CD14-positive monocyte (primary cell): ENCODE results near the gene CBX1. TPM values are rescaled to one million over a fixed set of nuclear protein-coding genes. Genes with fewer than 3 reads are reported as not detected.

ENCODE experiments used
- DNase-seq, 3 donors: peaks; one replicate each; pipeline ENCODE4 v3.0.0-alpha.2; 2011 to 2022
- H2AFZ ChIP-seq: 2 replicates; pipeline ENCODE4 v1.6.0; 2012; ENCODE audit warnings: mild to moderate bottlenecking, low read depth, low read length, inconsistent platforms; ENCODE audit not compliant: insufficient read depth, poor library complexity, severe bottlenecking
- H3K27ac ChIP-seq, 2 donors: 1 replicate in 1 of 2; 2 replicates in 1 of 2; pipeline ENCODE4 v1.5.1; 2012 to 2013; ENCODE audit warnings: low read length in 2 of 2, control low read depth in 1 of 2, inconsistent platforms in 1 of 2, low read depth in 1 of 2, mild to moderate bottlenecking in 1 of 2
- H3K27me3 ChIP-seq, 2 donors: one replicate each; pipeline versions ENCODE4 v1.6.0 to v1.6.1; 2011 to 2013; ENCODE audit warnings: low read length in 2 of 2; ENCODE audit not compliant: control insufficient read depth in 2 of 2, insufficient read depth in 2 of 2
- H3K36me3 ChIP-seq, 2 donors: replicated peaks in 1 of 2; 1 replicate in 1 of 2; 2 replicates in 1 of 2; pipeline versions ENCODE4 v1.5.1 to v1.6.1; 2012 to 2013; ENCODE audit warnings: low read length in 2 of 2, control low read depth in 1 of 2, inconsistent platforms in 1 of 2, mild to moderate bottlenecking in 1 of 2; ENCODE audit not compliant: insufficient read depth in 2 of 2, control insufficient read depth in 1 of 2
- H3K4me1 ChIP-seq, 2 donors: 1 replicate in 1 of 2; 2 replicates in 1 of 2; pipeline versions ENCODE4 v1.5.1 to v1.6.1; 2012 to 2013; ENCODE audit warnings: low read length in 2 of 2, control low read depth in 1 of 2, inconsistent platforms in 1 of 2, mild to moderate bottlenecking in 1 of 2, moderate library complexity in 1 of 2; ENCODE audit not compliant: insufficient read depth in 2 of 2, control insufficient read depth in 1 of 2
- H3K4me2 ChIP-seq: replicated peaks from 2 replicates; pipeline ENCODE3; 2012; ENCODE audit warnings: low read length, moderate library complexity, mild to moderate bottlenecking; ENCODE audit not compliant: poor library complexity, severe bottlenecking; ENCODE audit errors: extremely low read depth
- H3K4me3 ChIP-seq, 3 experiments: fragments of 200-600 bp in 1 of 3; sonication (generic) in 1 of 3; replicated peaks in 1 of 3; 1 replicate in 2 of 3; 2 replicates in 1 of 3; pipeline ENCODE4 v1.5.1; 2011 to 2013; ENCODE audit warnings: low read length in 3 of 3, mild to moderate bottlenecking in 3 of 3, control low read depth in 2 of 3, low read depth in 2 of 3, inconsistent platforms in 1 of 3, moderate library complexity in 1 of 3
- H3K79me2 ChIP-seq: 2 replicates; pipeline ENCODE4 v1.6.0; 2012; ENCODE audit warnings: mild to moderate bottlenecking, control low read depth, inconsistent platforms, low read length, moderate library complexity; ENCODE audit not compliant: insufficient read depth
- H3K9ac ChIP-seq: 2 replicates; pipeline ENCODE4 v1.6.0; 2017; ENCODE audit warnings: low read length, mild to moderate bottlenecking; ENCODE audit not compliant: insufficient read depth, poor library complexity, severe bottlenecking
- H3K9me3 ChIP-seq, 2 donors: replicated peaks in 1 of 2; 1 replicate in 1 of 2; 2 replicates in 1 of 2; pipeline versions ENCODE4 v1.5.1 to v1.6.1; 2012 to 2013; ENCODE audit warnings: low read length in 2 of 2, control low read depth in 1 of 2; ENCODE audit not compliant: control insufficient read depth in 1 of 2, insufficient read depth in 1 of 2
- H4K20me1 ChIP-seq: 2 replicates; pipeline ENCODE4 v1.6.0; 2012; ENCODE audit warnings: mild to moderate bottlenecking, low read length, control low read depth, moderate library complexity; ENCODE audit not compliant: insufficient read depth
- H3K27ac Mint-ChIP-seq, 7 donors: one replicate each; pipeline ENCODE4 v1.8.0; 2020; ENCODE audit warnings: mild to moderate bottlenecking in 7 of 7, mixed read lengths in 7 of 7, moderate library complexity in 6 of 7, inconsistent platforms in 2 of 7
- H3K27me3 Mint-ChIP-seq, 3 donors: one replicate each; pipeline ENCODE4 v1.8.0; 2021 to 2022; ENCODE audit warnings: low read depth in 3 of 3, mild to moderate bottlenecking in 3 of 3, mixed read lengths in 3 of 3, moderate library complexity in 3 of 3, inconsistent platforms in 1 of 3
- H3K36me3 Mint-ChIP-seq, 2 donors: one replicate each; pipeline ENCODE4 v1.8.0; 2020; ENCODE audit warnings: mixed read lengths in 2 of 2, inconsistent platforms in 1 of 2, mild to moderate bottlenecking in 1 of 2
- H3K4me1 Mint-ChIP-seq: one replicate; pipeline ENCODE4 v1.8.0; 2020; ENCODE audit warnings: mild to moderate bottlenecking, mixed read lengths
- H3K4me3 Mint-ChIP-seq, 2 donors: one replicate each; pipeline ENCODE4 v1.8.0; 2020; ENCODE audit warnings: mild to moderate bottlenecking in 2 of 2, mixed read lengths in 2 of 2, moderate library complexity in 1 of 2
- H3K9me3 Mint-ChIP-seq, 7 donors: one replicate each; pipeline ENCODE4 v1.8.0; 2020 to 2022; ENCODE audit warnings: mixed read lengths in 7 of 7, mild to moderate bottlenecking in 6 of 7, moderate library complexity in 6 of 7, inconsistent platforms in 2 of 7
- CTCF ChIP-seq: fragments of 200-600 bp; IDR thresholded peaks from one replicate; pipeline ENCODE4 v1.8.0; 2022; ENCODE audit warnings: antibody characterized with exemption, mild to moderate bottlenecking
- WGBS: methylation state at CpG from one replicate; pipeline ENCODE4 v1.1.5; 2013; ENCODE audit warnings: missing lambda C conversion rate; ENCODE audit not compliant: insufficient coverage; 5-methylcytosine and 5-hydroxymethylcytosine counted together
- intact Hi-C, 2 donors: fragments of 100-400 bp; cut with micrococcal nuclease; formaldehyde crosslinking; loops; one replicate each; pipeline versions ENCODE4 v1.15.0 to v1.15.1; 2023
- polyA plus RNA-seq, 3 donors: library from polyadenylated mRNA; depleted of rRNA in 1 of 3; unstranded in 2 of 3; stranded (reverse) in 1 of 3; fragments of 300-500 nt in 2 of 3; fragments of >200 nt in 1 of 3; fragmentation: Illumina TruSeq in 2 of 3; gene quantifications; 1 replicate in 2 of 3; 2 replicates in 1 of 3; pipeline ENCODE4 v1.2.3, GENCODE V29; 2012 to 2021

Gene CBX1
- polyA plus RNA-seq, 3 donors = 12.5 to 18.2 (median 17.2) TPM

GRCh38 chr17:48028736-48029135 is 72.5 kb downstream of the CBX1 start:
- peaks cover 24% of the 10 kb centered on the region for H3K4me1 Mint-ChIP-seq
- no peak overlapping the region for H3K27ac Mint-ChIP-seq
- Histone ChIP-seq H3K36me3 (no peaks in the 10 kb centered on the region), H3K4me1 (peaks cover 25 to 31% of the 10 kb centered on the region in 2 donors), H4K20me1 (no peaks in the 10 kb centered on the region), H3K27ac (no peak overlapping the region), H3K9me3 (no peaks in the 10 kb centered on the region), H3K9ac (no peak overlapping the region), H3K79me2 (no peaks in the 10 kb centered on the region), H3K27me3 (peaks cover 0 to 10% of the 10 kb centered on the region in 2 donors), H3K4me3 (no peak overlapping the region), H3K4me2 (no peak overlapping the region), H2AFZ (no peak overlapping the region)
- peaks cover 26 to 34% (median 32%) of the 10 kb centered on the region in 3 donors for H3K27me3 Mint-ChIP-seq
- H3K4me3 Mint-ChIP-seq = no peak overlapping the region
- peaks cover 0 to 3% (median 0%) of the 10 kb centered on the region in 7 donors for H3K9me3 Mint-ChIP-seq
- H3K36me3 Mint-ChIP-seq = no peaks in the 10 kb centered on the region
- no CpG with 5 or more reads among the region's 1 CpG for WGBS
- DNase-seq = no peak
- TF ChIP-seq CTCF = no peak
- intact Hi-C loops = loop anchor here (5.0 to 10.0 kb wide), 3 partner anchors 99 to 589 kb away; partner anchors contain the start of gene HOXB8 (in 1 of the 2)

DNA sequence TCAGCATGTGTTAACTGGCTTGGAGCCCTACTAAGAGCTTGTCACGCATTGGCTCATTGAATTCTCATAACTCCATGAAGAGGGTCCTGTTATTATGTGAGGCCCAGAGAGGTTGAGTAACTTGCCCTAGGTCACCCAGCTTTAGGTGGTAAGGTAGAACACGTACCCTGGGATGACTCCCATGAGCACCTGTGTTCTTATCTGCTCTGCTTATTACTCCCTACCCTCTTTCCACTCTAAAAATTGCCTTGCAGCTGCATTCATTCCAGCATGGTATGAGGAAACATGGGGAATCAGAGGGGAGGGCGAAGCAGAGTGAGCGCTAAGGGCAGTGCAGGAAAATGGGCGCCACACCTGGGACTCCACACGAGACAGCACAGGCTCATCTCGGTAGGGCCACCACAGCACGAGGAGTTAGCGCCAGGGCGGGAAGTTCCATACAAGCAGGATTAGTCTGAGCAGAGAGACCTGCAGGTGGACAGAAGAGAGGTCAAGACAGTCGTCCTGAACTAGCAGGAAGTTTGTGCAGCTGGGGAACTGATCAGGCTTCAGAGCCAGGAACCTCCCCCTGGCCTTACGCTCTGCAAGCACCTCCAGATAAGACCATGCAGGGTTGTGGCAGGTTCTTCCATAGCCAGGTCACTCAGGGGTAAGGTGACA is 73.8 kb downstream of the CBX1 start:
- H4K20me1 ChIP-seq = no peaks in the 10 kb centered on the region
- WGBS = 88% methylated on average over 10 of the region's 12 CpGs
- H3K27me3 ChIP-seq = peaks cover 0 to under 1% of the 10 kb centered on the region in 2 donors
- no peaks in the 10 kb centered on the region for H3K36me3 Mint-ChIP-seq
- H3K4me1 Mint-ChIP-seq = peaks cover 37% of the 10 kb centered on the region
- no peaks in the 10 kb centered on the region for H3K36me3 ChIP-seq
- TF ChIP-seq CTCF = no peak
- no peak overlapping the region for H2AFZ ChIP-seq
- H3K9ac ChIP-seq = no peak overlapping the region
- DNase-seq = no peak
- peaks cover 0 to 3% (median 0%) of the 10 kb centered on the region in 7 donors for H3K9me3 Mint-ChIP-seq
- peaks cover 38 to 43% of the 10 kb centered on the region in 2 donors for H3K4me1 ChIP-seq
- H3K4me3 ChIP-seq = no peak overlapping the region
- H3K27ac Mint-ChIP-seq = no peak overlapping the region
- H3K9me3 ChIP-seq = no peaks in the 10 kb centered on the region
- no peaks in the 10 kb centered on the region for H3K79me2 ChIP-seq
- H3K4me3 Mint-ChIP-seq = no peak overlapping the region
- no peak overlapping the region for H3K27ac ChIP-seq
- H3K27me3 Mint-ChIP-seq = peaks cover 14 to 25% (median 23%) of the 10 kb centered on the region in 3 donors
- intact Hi-C loops = loop anchor here (5.0 to 10.0 kb wide), 3 partner anchors 100 to 590 kb away; partner anchors contain the start of gene HOXB8 (in 1 of the 2)
- H3K4me2 ChIP-seq = no peak overlapping the region
